SK-N-SH treated with all-trans-retinoic acid at 6 μM for 48 hours (cell line): ENCODE measurements around the gene LAP3.

Source experiments
- BACH2 ChIP-seq: fragments of 250-450 bp; sonication (Bioruptor Pico); IDR thresholded peaks from 2 replicates; pipeline ENCODE4 v1.9.0; 2021; ENCODE audit warnings: mild to moderate bottlenecking, borderline replicate concordance
- CREB5 ChIP-seq: fragments of 250-450 bp; sonication (Bioruptor Pico); IDR thresholded peaks from 2 replicates; pipeline ENCODE4 v1.5.1; 2020; ENCODE audit warnings: low read depth, mild to moderate bottlenecking, moderate library complexity
- ISL1 ChIP-seq: fragments of 250-450 bp; sonication (Bioruptor Pico); IDR thresholded peaks from 2 replicates; pipeline ENCODE4 v2.1.2; 2022; ENCODE audit warnings: mild to moderate bottlenecking, moderate library complexity
- PATZ1 ChIP-seq: fragments of 250-450 bp; sonication (Bioruptor Pico); IDR thresholded peaks from 2 replicates; pipeline ENCODE4 v1.8.0; 2020; ENCODE audit warnings: mild to moderate bottlenecking, moderate library complexity, borderline replicate concordance
- POU6F1 ChIP-seq: fragments of 250-450 bp; sonication (Bioruptor Pico); IDR thresholded peaks from 2 replicates; pipeline ENCODE4 v1.8.0; 2021; ENCODE audit warnings: low read depth, mild to moderate bottlenecking, moderate library complexity, borderline replicate concordance
- PPARA ChIP-seq: fragments of 250-450 bp; sonication (Bioruptor Pico); IDR thresholded peaks from 2 replicates; pipeline ENCODE4 v1.5.0; 2020; ENCODE audit warnings: mild to moderate bottlenecking, borderline replicate concordance
- RARB ChIP-seq: fragments of 250-450 bp; sonication (Bioruptor Pico); IDR thresholded peaks from 2 replicates; pipeline ENCODE4 v1.8.0; 2021; ENCODE audit warnings: mild to moderate bottlenecking, moderate library complexity
- SNAI2 ChIP-seq: fragments of 250-450 bp; sonication (Bioruptor Pico); IDR thresholded peaks from 2 replicates; pipeline ENCODE4 v1.5.0; 2020; ENCODE audit warnings: mild to moderate bottlenecking, moderate library complexity
- TSHZ2 ChIP-seq: fragments of 250-450 bp; sonication (Bioruptor Pico); IDR thresholded peaks from 2 replicates; pipeline ENCODE4 v1.5.0; 2020; ENCODE audit warnings: mild to moderate bottlenecking, moderate library complexity
- ZC3H10 ChIP-seq: fragments of 250-450 bp; sonication (Bioruptor Pico); IDR thresholded peaks from 2 replicates; pipeline ENCODE4 v1.5.1; 2021; ENCODE audit warnings: mild to moderate bottlenecking, moderate library complexity
- ZNF70 ChIP-seq: fragments of 450-650 bp; formaldehyde crosslinking; IDR thresholded peaks from 2 replicates; pipeline ENCODE4 v1.5.0; 2020; ENCODE audit warnings: mild to moderate bottlenecking, moderate library complexity

- TF ChIP-seq ZC3H10, result no peak
- TF ChIP-seq POU6F1 (CRISPR knock-in tag), result no peak
- no peak for TF ChIP-seq CREB5 (CRISPR knock-in tag)
- no peak for TF ChIP-seq RARB
- no peak for TF ChIP-seq BACH2 (CRISPR knock-in tag)
- TF ChIP-seq PATZ1 (CRISPR knock-in tag), result no peak
- no peak for TF ChIP-seq ISL1 (CRISPR knock-in tag)
- no peak for TF ChIP-seq PPARA (CRISPR knock-in tag)
- no peak for TF ChIP-seq TSHZ2 (CRISPR knock-in tag)
- no peak for TF ChIP-seq SNAI2 (CRISPR knock-in tag)
- TF ChIP-seq ZNF70 (CRISPR knock-in tag), result no peak
Observed at GRCh38 chr4:17578482-17578891, 1.5 kb downstream of the LAP3 start.
